Measurements from ENCODE around the gene MAP1LC3B.

DNA sequence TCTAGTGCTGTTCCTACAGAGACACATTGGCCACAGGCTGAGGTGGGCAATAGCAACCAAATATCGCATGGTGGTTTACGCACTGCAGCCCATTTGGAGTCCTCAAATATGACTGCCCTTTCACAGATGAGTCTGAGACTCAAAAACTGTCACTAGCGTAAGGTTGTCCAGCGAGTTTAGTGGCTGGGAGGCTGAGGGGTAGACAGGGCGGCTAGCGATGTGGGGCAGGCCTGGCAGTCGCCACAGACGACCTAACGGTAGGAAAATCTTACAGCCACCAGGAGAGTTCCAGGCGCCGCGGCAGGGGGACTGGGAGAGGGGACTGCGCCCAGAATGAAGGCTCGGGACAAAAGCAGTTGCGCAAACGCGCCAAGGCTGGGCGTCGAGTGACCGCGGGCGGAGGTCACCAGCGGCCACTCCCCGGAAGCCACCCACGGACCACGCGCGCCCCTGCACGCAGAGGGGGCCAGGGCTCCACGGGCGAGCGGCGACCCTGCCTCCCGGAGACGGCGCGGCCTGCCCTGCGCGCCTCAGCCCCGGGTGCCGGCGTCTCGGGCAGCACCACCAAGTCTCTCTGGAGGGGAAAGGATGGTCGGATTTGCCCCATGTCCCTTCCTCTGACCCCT is 699 bp upstream of the MAP1LC3B start:
- TF ChIP-seq, protein P1, sequence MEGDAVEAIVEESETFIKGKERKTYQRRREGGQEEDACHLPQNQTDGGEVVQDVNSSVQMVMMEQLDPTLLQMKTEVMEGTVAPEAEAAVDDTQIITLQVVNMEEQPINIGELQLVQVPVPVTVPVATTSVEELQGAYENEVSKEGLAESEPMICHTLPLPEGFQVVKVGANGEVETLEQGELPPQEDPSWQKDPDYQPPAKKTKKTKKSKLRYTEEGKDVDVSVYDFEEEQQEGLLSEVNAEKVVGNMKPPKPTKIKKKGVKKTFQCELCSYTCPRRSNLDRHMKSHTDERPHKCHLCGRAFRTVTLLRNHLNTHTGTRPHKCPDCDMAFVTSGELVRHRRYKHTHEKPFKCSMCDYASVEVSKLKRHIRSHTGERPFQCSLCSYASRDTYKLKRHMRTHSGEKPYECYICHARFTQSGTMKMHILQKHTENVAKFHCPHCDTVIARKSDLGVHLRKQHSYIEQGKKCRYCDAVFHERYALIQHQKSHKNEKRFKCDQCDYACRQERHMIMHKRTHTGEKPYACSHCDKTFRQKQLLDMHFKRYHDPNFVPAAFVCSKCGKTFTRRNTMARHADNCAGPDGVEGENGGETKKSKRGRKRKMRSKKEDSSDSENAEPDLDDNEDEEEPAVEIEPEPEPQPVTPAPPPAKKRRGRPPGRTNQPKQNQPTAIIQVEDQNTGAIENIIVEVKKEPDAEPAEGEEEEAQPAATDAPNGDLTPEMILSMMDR (conservative IDR thresholded peaks at IDR 0.05) = no peak
- TF ChIP-seq EZH2 (IDR thresholded peaks at IDR 0.05; ENCODE audit: low read depth) = no peak
